Astrocyte (in vitro differentiated cells and primary cell): ENCODE results near the gene ACAA1. TPM values are rescaled to one million over a fixed set of nuclear protein-coding genes. Genes with fewer than 3 reads are reported as not detected.
A peak's percentile ranks its signal among the peaks of the same experiment; 100 is the strongest.

Experiments
- DNase-seq: peaks from one replicate; pipeline ENCODE4 v3.0.0-alpha.2; 2010; ENCODE audit warnings: low read depth
- FAIRE-seq: peaks from 2 replicates; lab custom pipeline; 2011; peaks lifted over from hg19 to GRCh38; lab: Jason Lieb, UNC
- H2AFZ ChIP-seq: 2 replicates; pipeline ENCODE4 v1.6.0; 2012; ENCODE audit warnings: low read depth, low read length, inconsistent platforms
- H3K27ac ChIP-seq: 2 replicates; pipeline ENCODE4 v1.5.1; 2011; ENCODE audit warnings: low read depth, low read length, inconsistent platforms
- H3K27me3 ChIP-seq: 2 replicates; pipeline ENCODE4 v1.6.0; 2011; ENCODE audit warnings: low read length, inconsistent platforms; ENCODE audit not compliant: insufficient read depth
- H3K36me3 ChIP-seq: 2 replicates; pipeline ENCODE4 v1.5.1; 2011; ENCODE audit warnings: low read length, inconsistent platforms; ENCODE audit not compliant: insufficient read depth
- H3K4me1 ChIP-seq: 2 replicates; pipeline ENCODE4 v1.5.1; 2011; ENCODE audit warnings: low read length, inconsistent platforms; ENCODE audit not compliant: insufficient read depth
- H3K4me2 ChIP-seq: 2 replicates; pipeline ENCODE4 v1.6.0; 2012; ENCODE audit warnings: low read length, inconsistent platforms
- H3K4me3 ChIP-seq: 2 replicates; pipeline ENCODE4 v1.5.1; 2011; ENCODE audit warnings: low read depth, mild to moderate bottlenecking, low read length, inconsistent platforms; ENCODE audit not compliant: insufficient read depth
- H3K79me2 ChIP-seq: 2 replicates; pipeline ENCODE4 v1.6.0; 2012; ENCODE audit warnings: mild to moderate bottlenecking, low read length, inconsistent platforms; ENCODE audit not compliant: insufficient read depth
- H3K9ac ChIP-seq: 2 replicates; pipeline ENCODE4 v1.6.0; 2012; ENCODE audit warnings: mild to moderate bottlenecking, low read length, inconsistent platforms
- H3K9me3 ChIP-seq: 2 replicates; pipeline ENCODE4 v1.5.1; 2012; ENCODE audit warnings: low read depth, mild to moderate bottlenecking, low read length, inconsistent platforms; ENCODE audit not compliant: insufficient read depth
- H4K20me1 ChIP-seq: 2 replicates; pipeline ENCODE4 v1.6.0; 2012; ENCODE audit warnings: low read length, inconsistent platforms; ENCODE audit not compliant: insufficient read depth
- H3K27ac Mint-ChIP-seq: one replicate; pipeline ENCODE4 v1.8.0; 2021; ENCODE audit warnings: mild to moderate bottlenecking, mixed read lengths; ENCODE audit not compliant: unreplicated experiment
- H3K27me3 Mint-ChIP-seq: one replicate; pipeline ENCODE4 v1.8.0; 2021; ENCODE audit warnings: low read depth, mixed read lengths; ENCODE audit not compliant: unreplicated experiment
- H3K36me3 Mint-ChIP-seq: one replicate; pipeline ENCODE4 v1.8.0; 2021; ENCODE audit warnings: low read depth, mixed read lengths; ENCODE audit not compliant: unreplicated experiment
- H3K4me1 Mint-ChIP-seq: one replicate; pipeline ENCODE4 v1.8.0; 2021; ENCODE audit warnings: low read depth, mixed read lengths; ENCODE audit not compliant: unreplicated experiment
- H3K4me3 Mint-ChIP-seq: one replicate; pipeline ENCODE4 v1.8.0; 2021; ENCODE audit warnings: mild to moderate bottlenecking, moderate library complexity, mixed read lengths; ENCODE audit not compliant: unreplicated experiment
- H3K9me3 Mint-ChIP-seq: one replicate; pipeline ENCODE4 v1.8.0; 2021; ENCODE audit warnings: mild to moderate bottlenecking, mixed read lengths; ENCODE audit not compliant: unreplicated experiment
- EZH2 ChIP-seq: IDR thresholded peaks from 2 replicates; pipeline ENCODE4 v1.6.1; 2012; ENCODE audit warnings: mild to moderate bottlenecking, low read length, inconsistent platforms; ENCODE audit not compliant: insufficient read depth
- total RNA-seq: library from RNA; stranded (reverse); gene quantifications from 2 replicates; pipeline ENCODE4 v1.2.1, GENCODE V29; 2021
- TF ChIP-seq, protein P1 (sequence below): IDR thresholded peaks from 2 replicates; pipeline ENCODE4 v1.5.1; 2011; ENCODE audit warnings: low read depth, mild to moderate bottlenecking, inconsistent platforms, low read length, moderate library complexity; ENCODE audit not compliant: insufficient read depth

ACAA1 gene
- total RNA-seq, 1 donor from 2014 or later = 69.4 TPM

DNA sequence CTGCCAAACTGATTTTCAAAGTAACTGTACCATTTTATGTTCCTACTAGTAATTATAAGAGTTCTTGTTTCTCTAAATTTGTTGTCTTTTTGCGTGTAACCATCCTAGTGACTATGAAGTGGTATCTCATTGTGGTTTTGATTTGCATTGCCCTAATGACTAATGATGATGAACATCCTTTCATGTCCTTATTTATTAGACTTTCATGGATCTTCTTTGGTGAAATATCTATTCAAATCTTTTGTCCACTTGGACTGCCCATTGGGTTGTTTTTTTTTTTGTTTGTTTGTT, 32.0 kb upstream of the ACAA1 start:
- Histone ChIP-seq H3K36me3 (no peaks in the 10 kb centered on the region), H3K4me1 (peaks cover 24% of the 10 kb centered on the region), H3K4me3 (peak overlapping the region; percentile 37), H3K9me3 (no peaks in the 10 kb centered on the region), H3K27me3 (no peaks in the 10 kb centered on the region), H3K9ac (peak overlapping the region; percentile 80), H4K20me1 (peaks cover 28% of the 10 kb centered on the region), H3K4me2 (peak overlapping the region; percentile 90), H3K27ac (peak overlapping the region; percentile 96), H2AFZ (no peak overlapping the region), H3K79me2 (peaks cover 84% of the 10 kb centered on the region)
- TF ChIP-seq, protein P1, sequence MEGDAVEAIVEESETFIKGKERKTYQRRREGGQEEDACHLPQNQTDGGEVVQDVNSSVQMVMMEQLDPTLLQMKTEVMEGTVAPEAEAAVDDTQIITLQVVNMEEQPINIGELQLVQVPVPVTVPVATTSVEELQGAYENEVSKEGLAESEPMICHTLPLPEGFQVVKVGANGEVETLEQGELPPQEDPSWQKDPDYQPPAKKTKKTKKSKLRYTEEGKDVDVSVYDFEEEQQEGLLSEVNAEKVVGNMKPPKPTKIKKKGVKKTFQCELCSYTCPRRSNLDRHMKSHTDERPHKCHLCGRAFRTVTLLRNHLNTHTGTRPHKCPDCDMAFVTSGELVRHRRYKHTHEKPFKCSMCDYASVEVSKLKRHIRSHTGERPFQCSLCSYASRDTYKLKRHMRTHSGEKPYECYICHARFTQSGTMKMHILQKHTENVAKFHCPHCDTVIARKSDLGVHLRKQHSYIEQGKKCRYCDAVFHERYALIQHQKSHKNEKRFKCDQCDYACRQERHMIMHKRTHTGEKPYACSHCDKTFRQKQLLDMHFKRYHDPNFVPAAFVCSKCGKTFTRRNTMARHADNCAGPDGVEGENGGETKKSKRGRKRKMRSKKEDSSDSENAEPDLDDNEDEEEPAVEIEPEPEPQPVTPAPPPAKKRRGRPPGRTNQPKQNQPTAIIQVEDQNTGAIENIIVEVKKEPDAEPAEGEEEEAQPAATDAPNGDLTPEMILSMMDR = no peak
- TF ChIP-seq EZH2 = no peak
- peaks cover 3% of the 10 kb centered on the region for H3K9me3 Mint-ChIP-seq
- peak overlapping the region; percentile 70 for H3K27ac Mint-ChIP-seq
- H3K27me3 Mint-ChIP-seq = no peaks in the 10 kb centered on the region
- peak; percentile 42 for DNase-seq
- no peak for FAIRE-seq
- peaks cover 39% of the 10 kb centered on the region for H3K4me1 Mint-ChIP-seq
- peak overlapping the region; percentile 66 for H3K4me3 Mint-ChIP-seq
- peaks cover 7% of the 10 kb centered on the region for H3K36me3 Mint-ChIP-seq

DNA sequence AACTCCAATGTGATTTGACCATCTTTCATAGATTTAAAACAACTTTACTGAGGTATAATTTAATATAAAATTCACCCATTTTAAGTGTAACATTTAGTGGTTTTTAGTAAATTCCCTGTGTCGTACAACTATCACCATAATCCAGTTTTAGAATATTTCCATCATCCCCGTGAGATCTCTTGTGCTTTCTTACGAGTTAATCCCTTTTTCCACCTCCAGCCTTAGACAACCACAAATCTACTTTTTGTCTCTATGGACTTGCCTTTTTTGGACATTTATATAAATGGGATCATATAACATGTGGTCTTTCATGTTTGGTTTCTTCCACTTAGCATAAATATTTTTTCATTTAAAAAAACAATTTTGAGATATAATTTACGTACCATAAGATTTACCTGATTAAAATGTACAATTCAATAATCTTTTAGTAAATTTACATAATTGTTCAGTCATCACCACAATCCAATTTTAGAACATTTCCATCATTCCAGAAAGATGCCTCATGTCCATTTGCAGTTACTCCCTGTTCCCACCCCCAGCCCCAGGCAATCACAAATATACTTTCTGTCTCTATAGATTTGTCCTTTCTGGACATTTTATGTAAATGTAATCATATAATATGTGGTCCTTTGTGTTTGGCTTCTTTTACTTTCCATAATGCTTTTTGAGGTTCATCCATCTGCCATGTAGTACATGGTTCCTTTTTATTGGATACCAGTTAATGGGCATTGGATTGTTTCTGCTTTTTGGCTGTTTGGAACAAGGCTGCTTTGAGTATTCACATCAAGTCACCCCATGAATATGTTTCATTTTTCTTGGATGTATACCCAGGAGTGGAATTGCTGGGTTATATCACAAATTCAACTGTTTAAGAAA, 31.5 kb upstream of the ACAA1 start:
- peak overlapping the region; percentile 37 for H3K4me3 ChIP-seq
- FAIRE-seq = no peak
- peaks cover 79% of the 10 kb centered on the region for H3K79me2 ChIP-seq

More for the DNA sequence above, 31.5 kb upstream of the ACAA1 start:
- Histone ChIP-seq H3K27ac (peak overlapping the region; percentile 96), H3K9me3 (no peaks in the 10 kb centered on the region), H3K36me3 (no peaks in the 10 kb centered on the region), H3K4me1 (peaks cover 24% of the 10 kb centered on the region), H2AFZ (no peak overlapping the region), H3K4me2 (peak overlapping the region; percentile 90), H3K27me3 (no peaks in the 10 kb centered on the region), H4K20me1 (peaks cover 22% of the 10 kb centered on the region), H3K9ac (peak overlapping the region; percentile 80)
- peak overlapping the region; percentile 70 for H3K27ac Mint-ChIP-seq
- peaks cover 36% of the 10 kb centered on the region for H3K4me1 Mint-ChIP-seq
- peak overlapping the region; percentile 99 for H3K4me3 Mint-ChIP-seq
- peak; percentile 68 for DNase-seq
- no peak for TF ChIP-seq EZH2
- TF ChIP-seq, protein P1 = no peak
- peaks cover 7% of the 10 kb centered on the region for H3K36me3 Mint-ChIP-seq
- H3K27me3 Mint-ChIP-seq = no peaks in the 10 kb centered on the region
- H3K9me3 Mint-ChIP-seq = peaks cover 3% of the 10 kb centered on the region
